COLO668 (cell line): ENCODE results near the gene SHISA3.

Source experiments
- DNase-seq: peaks from one replicate; lab custom pipeline; 2025; ENCODE audit not compliant: unreplicated experiment; lab: John Stamatoyannopoulos, UW

SHISA3 gene

GRCh38 chr4:42442601-42443000, 45.3 kb downstream of the SHISA3 start:
- no peak for DNase-seq

DNA sequence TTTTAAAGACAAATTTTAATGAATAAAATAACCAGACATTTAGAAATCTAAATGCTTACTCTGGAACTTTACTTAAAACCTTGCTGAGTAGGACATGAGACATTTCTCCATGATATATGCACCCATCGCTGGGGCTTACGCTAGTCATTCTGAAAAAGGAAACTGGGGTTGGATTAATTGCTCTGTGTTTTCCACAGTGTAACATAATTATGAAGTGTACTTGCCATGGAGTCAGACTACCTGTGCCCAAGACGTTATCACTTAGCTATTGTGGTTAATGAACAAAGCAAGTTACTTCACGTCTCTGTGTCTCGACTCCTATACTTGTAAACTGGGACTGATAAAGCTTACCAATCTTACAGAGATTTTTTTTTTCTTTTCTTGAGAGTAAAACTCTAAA, 47.8 kb downstream of the SHISA3 start:
- DNase-seq: no peak

DNA sequence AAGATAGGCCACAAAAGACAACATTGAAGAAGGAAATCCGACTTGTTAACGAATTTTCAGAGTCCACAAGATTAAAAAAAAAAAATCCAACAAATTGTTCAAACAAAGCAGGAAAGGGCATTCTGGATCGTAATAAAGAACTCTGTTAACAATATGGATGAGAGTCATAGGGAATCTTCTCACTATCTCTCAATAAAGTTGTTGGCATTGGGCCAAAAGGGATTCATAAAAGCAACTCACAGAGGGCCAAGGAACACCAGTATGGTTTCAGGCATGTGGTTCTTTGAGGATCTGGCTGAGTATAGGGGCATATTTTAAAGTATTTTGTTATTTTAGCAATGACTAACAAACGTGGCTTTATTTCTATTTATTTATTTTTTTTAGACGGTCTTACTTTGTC, 49.5 kb downstream of the SHISA3 start:
- DNase-seq: no peak
